T-helper 2 cell (primary cell): ENCODE measurements around the gene PLCB3.
"Not testable (repeated sequence)": the region's sequence is repeated elsewhere in the genome, so short reads cannot be mapped to it uniquely, and the experiment has no call there.

Experiments used
- DNase-seq, 5 experiments: peaks; one replicate each; pipeline versions ENCODE4 v3.0.0 to v3.0.0-alpha.2; 2012 to 2022

PLCB3 gene

GRCh38 chr11:64237484-64237951 is 13.8 kb upstream of the PLCB3 start:
- no peak for DNase-seq

- no peak for DNase-seq
Measured at GRCh38 chr11:64238076-64238475, 13.3 kb upstream of the PLCB3 start.

GRCh38 chr11:64238999-64239398 is 12.3 kb upstream of the PLCB3 start:
- DNase-seq: no peak

GRCh38 chr11:64239662-64240434 is 11.5 kb upstream of the PLCB3 start:
- DNase-seq: no peak

GRCh38 chr11:64240435-64241240 is 10.7 kb upstream of the PLCB3 start, which contains the start of gene FKBP2:
TSS of gene FKBP2 (plus strand) at chr11:64241095. CDS start at chr11:64242388, 1,293 bp downstream.
- peak; percentile 96 to 99 (median 98) for DNase-seq

- DNase-seq: peak in 3 of 5 experiments; percentile 99 to 100 (median 100)
Measured at GRCh38 chr11:64241241-64241490, 10.2 kb upstream of the PLCB3 start.

- DNase-seq: peak in 2 of 5 experiments; percentile 98 to 100
Measured at GRCh38 chr11:64241491-64242374, 9.6 kb upstream of the PLCB3 start.

GRCh38 chr11:64243236-64243854 is 8.0 kb upstream of the PLCB3 start:
- DNase-seq: no peak

- DNase-seq: no peak
Measured at GRCh38 chr11:64244107-64244506, 7.2 kb upstream of the PLCB3 start.

- DNase-seq: no peak
Measured at GRCh38 chr11:64244966-64245365, 6.4 kb upstream of the PLCB3 start.

- peak in 2 of 5 experiments; percentile 53 to 74 for DNase-seq
Measured at GRCh38 chr11:64245401-64245796, 5.9 kb upstream of the PLCB3 start.

GRCh38 chr11:64245797-64246620 is 5.3 kb upstream of the PLCB3 start:
- DNase-seq: peak in 4 of 5 experiments; percentile 36 to 78 (median 60)

- not testable (repeated sequence) for DNase-seq
Measured at GRCh38 chr11:64246621-64246870, 4.8 kb upstream of the PLCB3 start.

- DNase-seq: peak; percentile 60 to 85 (median 75)
Measured at GRCh38 chr11:64246871-64247728, 4.2 kb upstream of the PLCB3 start, which contains the start of gene PPP1R14B. TSS of gene PPP1R14B (minus strand) at chr11:64246943. CDS start at chr11:64246673, 270 bp downstream.

- DNase-seq: no peak
Measured at GRCh38 chr11:64247729-64248531, 3.4 kb upstream of the PLCB3 start.

- DNase-seq: no peak
Measured at GRCh38 chr11:64248578-64248977, 2.8 kb upstream of the PLCB3 start.

GRCh38 chr11:64249038-64249437 is 2.3 kb upstream of the PLCB3 start:
- DNase-seq: no peak

GRCh38 chr11:64249563-64250414 is 1.5 kb upstream of the PLCB3 start:
- DNase-seq: no peak
